KOPT-K1 (cell line): ENCODE results near the gene MYH1.

Source experiments
- H3K27ac ChIP-seq: fragments of 200-600 bp; sonication (generic); 2 replicates; pipeline ENCODE4 v1.5.1; 2016; ENCODE audit warnings: antibody characterized with exemption, mild to moderate bottlenecking, low read depth, low read length; ENCODE audit not compliant: poor library complexity, severe bottlenecking
- H3K36me3 ChIP-seq: fragments of 200-600 bp; sonication (generic); 2 replicates; pipeline ENCODE4 v1.5.1; 2017; ENCODE audit warnings: antibody characterized with exemption, mild to moderate bottlenecking, low read length, moderate library complexity; ENCODE audit not compliant: insufficient read depth
- H3K9me3 ChIP-seq: fragments of 200-600 bp; sonication (generic); 2 replicates; pipeline ENCODE4 v1.5.1; 2017; ENCODE audit warnings: antibody characterized with exemption, low read length, mild to moderate bottlenecking; ENCODE audit not compliant: insufficient read depth, poor library complexity, severe bottlenecking

The MYH1 gene

DNA sequence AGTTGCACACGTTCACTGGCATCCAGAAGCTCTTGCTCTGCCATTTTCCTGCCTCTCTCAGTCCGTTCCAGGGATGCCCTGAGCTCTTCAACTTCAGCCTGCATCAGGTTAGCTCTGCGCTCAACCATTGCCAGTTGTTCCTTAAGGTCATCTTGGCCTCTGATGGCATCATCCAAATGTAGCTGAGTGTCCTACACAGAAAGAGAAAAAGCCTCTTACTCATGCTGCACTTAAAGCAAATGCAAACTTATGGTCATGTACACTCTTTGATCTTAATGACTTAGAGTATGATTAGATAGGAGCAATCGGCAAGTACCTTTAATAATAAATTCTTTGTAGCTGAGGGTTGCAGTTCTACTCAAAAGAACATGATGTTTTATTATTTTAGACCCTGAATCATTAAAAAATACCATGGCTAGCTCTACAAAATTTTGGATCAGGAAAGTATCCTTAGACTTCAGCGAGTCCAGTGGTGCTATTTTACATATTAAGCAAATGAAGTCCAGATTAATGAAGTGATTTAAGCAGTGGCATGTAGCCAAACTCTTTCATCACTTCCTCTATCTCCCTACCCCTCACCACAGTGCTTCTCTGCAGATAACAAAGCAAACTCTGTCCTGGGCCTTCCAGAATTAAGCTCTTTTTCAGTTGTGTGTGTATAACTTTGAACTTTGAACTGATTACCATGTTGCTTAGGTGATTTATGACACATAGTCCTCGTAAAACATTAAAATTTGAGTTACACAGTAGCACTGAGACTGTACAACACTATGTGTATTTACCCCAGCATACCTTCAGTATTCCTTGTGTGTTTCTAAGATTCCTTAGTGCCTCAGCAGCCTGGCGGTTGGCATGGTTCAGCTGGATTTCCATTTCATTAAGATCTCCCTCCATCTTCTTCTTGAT is 71.1 kb downstream of the MYH1 start:
- Histone ChIP-seq H3K9me3 (no peaks in the 10 kb centered on the region), H3K27ac (no peak overlapping the region), H3K36me3 (no peaks in the 10 kb centered on the region)
